HEK293T (cell line): ENCODE results near the gene OR5B12.

ENCODE experiments used
- FOXA1 ChIP-seq: fragments of 450-650 bp; IDR thresholded peaks from 2 replicates; pipeline ENCODE4 v1.6.1; 2016; ENCODE audit warnings: mild to moderate bottlenecking
- HDGF ChIP-seq: fragments of 450-650 bp; IDR thresholded peaks from 2 replicates; pipeline ENCODE4 v1.6.1; 2017; ENCODE audit warnings: antibody characterized with exemption, borderline replicate concordance
- NFRKB ChIP-seq: fragments of 450-650 bp; IDR thresholded peaks from 2 replicates; pipeline ENCODE4 v1.6.1; 2016; ENCODE audit warnings: mild to moderate bottlenecking, moderate library complexity
- SUZ12 ChIP-seq: fragments of 450-650 bp; IDR thresholded peaks from 2 replicates; pipeline ENCODE4 v1.6.1; 2016; ENCODE audit warnings: mild to moderate bottlenecking
- TF ChIP-seq, protein P1 (sequence below): fragments of 450-650 bp; IDR thresholded peaks from 2 replicates; pipeline ENCODE4 v1.6.1; 2016

DNA sequence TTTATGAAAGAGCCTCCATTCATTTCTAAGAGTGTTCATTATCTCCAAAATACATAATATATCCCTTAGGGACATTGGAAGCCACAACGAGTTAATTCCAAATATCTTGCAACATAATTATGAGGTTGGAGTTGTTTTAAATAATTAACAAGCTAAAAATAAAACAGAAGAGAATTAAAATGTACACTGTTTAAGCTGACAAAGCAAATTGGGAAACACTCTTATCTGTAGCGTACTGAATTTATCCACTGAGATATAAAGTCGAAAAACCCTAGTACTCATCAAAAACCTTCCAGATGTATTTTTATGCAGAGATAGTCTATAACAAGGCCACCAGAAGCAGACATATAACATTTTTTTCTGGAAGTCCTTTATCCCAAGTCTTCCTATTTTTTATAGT is 7.8 kb downstream of the OR5B12 start:
- TF ChIP-seq FOXA1 (no peak), SUZ12 (no peak), HDGF (no peak), NFRKB (no peak)
- TF ChIP-seq, protein P1, sequence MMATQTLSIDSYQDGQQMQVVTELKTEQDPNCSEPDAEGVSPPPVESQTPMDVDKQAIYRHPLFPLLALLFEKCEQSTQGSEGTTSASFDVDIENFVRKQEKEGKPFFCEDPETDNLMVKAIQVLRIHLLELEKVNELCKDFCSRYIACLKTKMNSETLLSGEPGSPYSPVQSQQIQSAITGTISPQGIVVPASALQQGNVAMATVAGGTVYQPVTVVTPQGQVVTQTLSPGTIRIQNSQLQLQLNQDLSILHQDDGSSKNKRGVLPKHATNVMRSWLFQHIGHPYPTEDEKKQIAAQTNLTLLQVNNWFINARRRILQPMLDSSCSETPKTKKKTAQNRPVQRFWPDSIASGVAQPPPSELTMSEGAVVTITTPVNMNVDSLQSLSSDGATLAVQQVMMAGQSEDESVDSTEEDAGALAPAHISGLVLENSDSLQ = no peak
